GM19023 (cell line): ENCODE results near the gene ZNF146.
"Not testable (repeated sequence)": the region's sequence is repeated elsewhere in the genome, so short reads cannot be mapped to it uniquely, and the experiment has no call there.

Source experiments
- ATAC-seq: cut with Tn5 transposase; IDR thresholded peaks from one replicate; pipeline ENCODE4 v1.9.1; 2021; ENCODE audit warnings: mild to moderate bottlenecking, moderate library complexity; ENCODE audit not compliant: unreplicated experiment

ZNF146 gene

GRCh38 chr19:36233626-36234025 lies 18.7 kb downstream of the ZNF146 start:
- ATAC-seq = not testable (repeated sequence)

DNA sequence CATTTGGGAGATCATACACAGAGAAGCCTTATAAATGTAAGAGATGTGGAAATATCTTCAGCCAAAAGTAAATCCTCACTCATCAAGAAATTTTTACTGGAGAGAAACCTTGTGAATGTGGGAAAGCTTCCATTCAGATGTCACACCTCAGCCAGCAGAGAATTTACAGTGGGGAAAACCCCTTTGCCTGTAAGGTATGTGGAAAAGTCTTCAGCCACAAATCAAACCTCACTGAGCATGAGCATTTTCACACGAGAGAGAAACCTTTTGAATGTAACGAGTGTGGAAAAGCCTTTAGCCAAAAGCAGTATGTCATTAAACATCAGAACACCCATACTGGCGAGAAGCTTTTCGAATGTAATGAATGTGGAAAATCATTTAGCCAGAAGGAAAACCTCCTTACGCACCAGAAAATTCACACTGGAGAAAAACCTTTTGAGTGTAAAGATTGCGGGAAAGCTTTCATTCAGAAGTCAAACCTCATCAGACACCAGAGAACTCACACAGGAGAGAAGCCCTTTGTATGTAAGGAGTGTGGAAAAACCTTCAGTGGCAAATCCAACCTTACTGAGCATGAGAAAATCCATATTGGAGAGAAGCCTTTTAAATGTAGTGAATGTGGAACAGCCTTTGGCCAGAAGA lies 21.5 kb downstream of the ZNF146 start:
- ATAC-seq = no peak

- ATAC-seq = no peak
Measured at GRCh38 chr19:36236946-36237310, 22.0 kb downstream of the ZNF146 start.

GRCh38 chr19:36244066-36244465 lies 29.2 kb downstream of the ZNF146 start:
- no peak for ATAC-seq

GRCh38 chr19:36245210-36246005 lies 30.5 kb downstream of the ZNF146 start:
- no peak for ATAC-seq

GRCh38 chr19:36246006-36246481 lies 31.1 kb downstream of the ZNF146 start:
- no peak for ATAC-seq

DNA sequence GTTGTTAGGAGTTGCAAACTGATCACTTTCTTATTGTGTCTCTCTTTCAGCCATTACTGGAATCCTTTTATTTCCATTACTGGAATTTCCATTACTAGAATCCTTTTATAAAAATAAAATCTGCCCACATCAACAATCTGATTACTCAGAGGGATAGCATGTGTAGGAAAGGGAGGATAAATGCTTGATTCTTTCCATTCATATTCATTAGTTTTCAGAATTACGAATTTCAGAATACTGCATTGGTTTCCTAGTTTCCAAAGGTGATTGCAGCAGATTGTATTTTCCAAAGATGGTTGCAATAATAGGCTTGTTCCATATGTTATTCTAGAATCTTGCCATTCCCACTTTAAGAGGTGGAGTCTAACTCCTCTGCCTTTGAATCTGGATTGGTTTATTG lies 37.1 kb downstream of the ZNF146 start:
- no peak for ATAC-seq

DNA sequence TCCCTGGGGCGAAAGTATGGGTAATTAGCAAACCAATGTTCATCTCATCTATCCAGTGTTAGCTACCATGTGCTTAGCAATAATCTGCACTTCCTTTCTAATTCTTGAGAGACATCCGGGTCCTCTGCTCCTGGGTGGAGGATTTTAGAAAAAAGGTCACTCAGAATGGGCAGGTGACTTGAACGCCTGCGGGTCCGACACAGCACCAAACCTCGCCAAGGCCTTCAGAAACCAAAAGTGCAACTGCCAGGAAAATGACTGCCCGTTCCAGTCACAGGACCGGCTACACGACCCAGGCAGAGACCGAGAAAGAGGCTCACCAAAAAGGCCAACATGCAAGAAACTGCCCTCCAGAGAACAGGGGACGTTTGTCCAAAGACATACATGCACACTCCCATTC lies 39.9 kb downstream of the ZNF146 start:
- ATAC-seq = no peak

DNA sequence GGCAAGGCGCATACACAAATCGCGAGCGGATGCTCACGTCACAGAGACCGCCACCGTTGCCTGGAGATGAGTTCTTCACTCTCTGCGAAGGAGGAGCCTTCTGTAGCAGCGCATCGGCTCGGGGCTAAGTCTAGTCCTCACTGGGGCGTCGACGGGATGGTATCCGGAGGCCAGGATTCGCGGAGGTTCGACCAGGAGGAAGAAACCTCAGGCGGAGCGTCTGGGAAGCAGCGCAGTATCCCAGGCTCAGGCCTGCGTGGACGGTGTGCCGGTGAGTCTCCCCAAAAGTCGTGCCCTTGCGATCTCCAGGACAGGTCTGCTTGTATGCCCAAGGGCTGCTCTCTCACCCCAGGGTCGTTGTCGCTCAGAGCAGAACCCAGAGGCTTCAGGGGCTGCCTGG lies 40.4 kb downstream of the ZNF146 start:
- no peak for ATAC-seq

GRCh38 chr19:36256064-36256463 lies 41.2 kb downstream of the ZNF146 start:
- ATAC-seq = no peak

DNA sequence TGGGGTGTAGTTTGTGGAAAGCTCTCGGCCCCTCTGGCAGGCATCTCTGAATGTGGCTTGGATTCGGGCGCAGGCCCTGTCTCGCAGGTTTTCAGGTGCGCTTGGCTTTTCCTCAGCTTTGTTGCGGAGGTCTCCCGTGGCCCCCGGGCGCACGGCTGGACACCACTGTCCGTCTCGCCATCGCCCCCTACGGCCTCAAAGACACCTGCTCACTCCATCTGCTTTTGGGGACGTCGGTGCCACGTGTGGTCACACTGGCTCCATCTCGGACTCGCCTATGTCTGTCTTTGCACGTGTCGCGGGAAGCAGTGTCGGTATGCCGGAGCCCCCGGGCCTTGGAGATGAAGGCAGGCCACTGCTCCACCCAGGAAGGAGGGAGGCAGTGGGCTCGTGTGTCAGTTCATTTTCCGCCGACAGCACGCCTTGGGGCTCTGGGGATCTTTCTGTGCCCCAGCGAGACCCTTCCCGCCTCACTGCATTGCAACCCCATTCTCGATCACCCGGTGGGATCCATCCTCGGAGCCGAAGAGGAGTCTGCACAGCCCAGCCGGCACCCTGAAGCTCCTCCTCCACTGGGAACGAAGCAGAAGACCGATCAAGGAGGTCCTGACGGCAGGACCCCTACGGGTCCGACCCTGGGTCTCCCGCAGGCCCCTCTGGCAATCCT lies 42.1 kb downstream of the ZNF146 start:
- no peak for ATAC-seq

DNA sequence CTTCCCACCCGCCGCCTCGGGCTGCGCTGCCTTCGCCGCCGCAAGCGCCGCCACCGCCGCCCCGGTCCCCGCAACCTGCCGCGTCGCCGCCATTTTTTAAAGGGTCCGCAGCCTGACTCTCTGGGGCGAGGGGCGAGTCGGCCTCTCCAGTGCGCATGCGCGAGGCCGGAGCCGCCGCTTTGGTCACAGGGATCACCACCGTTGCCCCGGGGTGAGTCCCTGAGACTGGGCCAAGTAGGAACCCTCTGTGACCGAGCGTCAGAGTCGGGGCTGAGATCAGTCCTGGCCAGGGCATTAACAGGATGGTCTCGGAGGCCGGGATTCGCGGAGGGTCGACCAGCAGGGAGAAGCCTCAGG lies 42.6 kb downstream of the ZNF146 start:
- ATAC-seq = no peak

DNA sequence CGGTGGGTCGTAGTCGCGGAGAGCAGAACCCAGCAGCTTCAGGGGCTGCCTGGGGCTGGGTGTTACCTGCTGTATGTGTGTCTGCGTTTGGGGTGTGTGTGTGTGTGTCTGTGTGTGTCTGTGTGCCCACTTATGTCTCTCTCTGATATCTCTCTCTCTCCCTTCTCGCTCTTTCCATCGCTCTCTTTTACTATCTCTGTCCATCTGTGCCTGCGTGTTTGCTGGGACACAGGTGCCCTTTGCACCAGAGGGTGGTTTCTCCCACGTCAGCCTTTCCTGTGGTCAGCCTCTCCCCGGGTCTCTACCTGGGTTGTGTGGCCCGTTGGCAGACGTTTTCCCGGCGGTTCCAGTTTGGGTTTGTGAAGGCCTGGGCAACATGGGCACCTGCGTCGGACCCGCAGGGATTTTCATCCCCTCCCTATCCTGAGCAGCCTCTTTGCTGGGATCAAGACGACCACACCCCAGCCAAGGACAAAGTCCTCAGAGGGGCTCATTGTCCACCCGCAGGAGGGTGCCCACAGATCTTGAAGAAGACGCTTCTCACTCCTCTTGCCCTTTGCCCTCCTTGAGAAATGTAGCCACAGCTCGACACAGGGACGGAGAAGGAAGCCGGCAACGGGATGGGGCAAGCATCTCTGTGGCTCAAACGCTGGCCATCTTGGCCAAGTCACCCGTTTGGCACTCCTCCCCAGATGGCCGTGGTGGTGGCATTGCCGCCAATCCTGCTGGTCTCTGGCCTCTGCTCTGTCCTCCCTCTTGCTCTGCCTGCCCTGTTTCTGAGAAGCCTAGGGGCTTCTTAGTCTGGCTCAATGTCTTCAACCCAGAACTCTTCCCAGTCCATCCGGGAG lies 43.3 kb downstream of the ZNF146 start:
- no peak for ATAC-seq

DNA sequence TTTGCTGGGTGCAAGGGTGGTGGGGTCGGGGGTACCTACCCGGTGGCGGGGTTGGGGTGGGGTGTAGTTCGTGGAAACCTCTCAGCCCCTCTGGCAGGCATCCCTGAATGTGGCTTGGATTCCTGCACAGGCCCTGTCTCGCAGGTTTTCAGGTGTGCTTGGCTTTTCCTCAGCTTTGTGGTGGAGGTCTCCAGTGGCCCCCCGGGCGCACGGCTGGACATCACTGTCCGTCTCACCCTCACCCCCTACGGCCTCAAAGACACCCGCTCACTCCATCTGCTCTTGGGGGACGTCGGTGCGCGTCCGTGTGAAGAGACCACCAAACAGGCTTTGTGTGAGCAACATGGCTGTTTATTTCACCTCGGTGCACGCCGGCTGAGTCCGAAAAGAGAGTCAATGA lies 44.3 kb downstream of the ZNF146 start:
- ATAC-seq = no peak

DNA sequence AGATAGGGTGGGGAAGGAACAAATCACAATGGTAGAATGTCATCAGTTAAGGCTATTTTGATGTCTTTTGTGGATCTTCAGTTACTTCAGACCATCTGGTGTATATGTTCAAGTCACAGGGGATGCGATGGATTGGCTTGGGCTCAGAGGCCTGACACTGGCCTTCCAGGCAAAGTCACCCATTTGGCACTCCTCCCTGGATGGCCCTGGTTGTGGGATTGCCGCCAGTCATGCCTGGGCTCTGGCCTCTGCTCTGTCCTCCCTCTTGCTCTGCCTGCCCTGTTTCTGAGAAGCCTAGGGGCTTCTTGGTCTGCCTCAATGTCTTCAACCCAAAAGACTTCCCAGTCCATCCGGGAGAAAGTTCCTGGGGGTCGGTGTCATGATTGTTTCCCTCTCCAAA lies 50.2 kb downstream of the ZNF146 start:
- no peak for ATAC-seq

- no peak for ATAC-seq
Measured at GRCh38 chr19:36265856-36266374, 51.0 kb downstream of the ZNF146 start.

- no peak for ATAC-seq
Measured at GRCh38 chr19:36266375-36266961, 51.6 kb downstream of the ZNF146 start.

GRCh38 chr19:36267061-36267845 lies 52.3 kb downstream of the ZNF146 start:
- ATAC-seq = no peak

GRCh38 chr19:36268081-36268480 lies 53.2 kb downstream of the ZNF146 start:
- ATAC-seq = not testable (repeated sequence)

- not testable (repeated sequence) for ATAC-seq
Measured at GRCh38 chr19:36268591-36268990, 53.7 kb downstream of the ZNF146 start.
